GM12878 (cell line): ENCODE measurements around the gene KLRD1.

Source experiments
- BCL3 ChIP-seq: IDR thresholded peaks from 2 replicates; pipeline ENCODE4 v1.6.1; 2011; ENCODE audit warnings: borderline replicate concordance, low read depth, mild to moderate bottlenecking, moderate library complexity, low read length; ENCODE audit not compliant: insufficient read depth, poor library complexity, severe bottlenecking
- BHLHE40 ChIP-seq, 2 experiments: fragments of 450-650 bp in 1 of 2; IDR thresholded peaks; 2 replicates each; pipeline ENCODE4 v1.6.1; 2011 to 2017; ENCODE audit warnings: low read depth in 2 of 2, borderline replicate concordance in 1 of 2, improper control_type of control experiment in 1 of 2, low read length in 1 of 2, mild to moderate bottlenecking in 1 of 2
- EP300 ChIP-seq, 2 experiments: fragments of 150-350 bp in 1 of 2; IDR thresholded peaks; 2 replicates each; pipeline ENCODE4 v1.6.1; 2011 to 2012; ENCODE audit warnings: low read depth in 2 of 2, low read length in 2 of 2, borderline replicate concordance in 1 of 2, improper control_type of control experiment in 1 of 2, inconsistent platforms in 1 of 2; ENCODE audit not compliant: control insufficient read depth in 1 of 2
- NFYB ChIP-seq: IDR thresholded peaks from 2 replicates; pipeline ENCODE4 v1.6.1; 2011; ENCODE audit warnings: low read depth, mild to moderate bottlenecking, low read length, improper control_type of control experiment, moderate library complexity; ENCODE audit not compliant: insufficient read depth
- PBX3 ChIP-seq: IDR thresholded peaks from 2 replicates; pipeline ENCODE4 v1.6.1; 2011; ENCODE audit warnings: mild to moderate bottlenecking, low read depth, low read length, moderate library complexity; ENCODE audit not compliant: insufficient replicate concordance
- POLR2A ChIP-seq: IDR thresholded peaks from 2 replicates; pipeline ENCODE4 v1.6.1; 2011; ENCODE audit warnings: low read depth, mild to moderate bottlenecking, low read length
- POLR2AphosphoS5 ChIP-seq: IDR thresholded peaks from 2 replicates; pipeline ENCODE4 v1.6.1; 2011; ENCODE audit warnings: mild to moderate bottlenecking, low read length, inconsistent platforms
- RB1 ChIP-seq: fragments of 450-650 bp; formaldehyde crosslinking; IDR thresholded peaks from 2 replicates; pipeline ENCODE4 v1.6.1; 2017; ENCODE audit warnings: mild to moderate bottlenecking, borderline replicate concordance
- SIN3A ChIP-seq: IDR thresholded peaks from 2 replicates; pipeline ENCODE4 v1.6.1; 2012; ENCODE audit warnings: low read depth, low read length, improper control_type of control experiment
- SMAD5 ChIP-seq: IDR thresholded peaks from 2 replicates; pipeline ENCODE4 v1.6.1; 2016; ENCODE audit warnings: antibody characterized with exemption, low read depth
- SMC3 ChIP-seq: IDR thresholded peaks from 2 replicates; pipeline ENCODE4 v1.6.1; 2011; ENCODE audit warnings: low read length, improper control_type of control experiment, borderline replicate concordance
- TCF12 ChIP-seq: IDR thresholded peaks from 2 replicates; pipeline ENCODE4 v1.6.1; 2011; ENCODE audit warnings: low read depth, mild to moderate bottlenecking, low read length
- WRNIP1 ChIP-seq: IDR thresholded peaks from 2 replicates; pipeline ENCODE4 v1.6.1; 2011; ENCODE audit warnings: low read depth, low read length, improper control_type of control experiment, borderline replicate concordance
- ZSCAN29 ChIP-seq: fragments of 450-650 bp; IDR thresholded peaks from 2 replicates; pipeline ENCODE4 v1.6.1; 2017; ENCODE audit warnings: mild to moderate bottlenecking, moderate library complexity

DNA sequence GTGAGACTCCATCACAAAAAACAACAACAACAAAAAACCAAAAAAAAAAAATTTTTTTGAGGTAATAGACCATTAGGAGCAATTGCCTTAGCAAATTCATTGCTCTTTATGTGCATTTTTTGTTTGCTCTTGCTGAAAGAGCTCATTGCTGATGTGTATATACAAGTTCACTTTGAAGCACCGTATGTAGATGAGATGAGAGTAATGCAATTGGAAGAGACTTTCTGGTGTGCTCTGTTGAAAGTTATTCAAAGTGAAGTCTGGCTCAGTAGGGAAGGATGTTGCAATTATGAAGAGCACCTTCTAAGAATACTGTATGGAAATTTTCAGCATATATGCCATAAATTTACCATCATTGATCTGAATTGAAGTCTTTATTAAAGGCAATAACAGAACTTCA lies 46.7 kb upstream of the KLRD1 start:
- no peak for TF ChIP-seq WRNIP1
- TF ChIP-seq POLR2A: no peak
- no peak for TF ChIP-seq RB1
- TF ChIP-seq SIN3A: no peak
- no peak for TF ChIP-seq POLR2AphosphoS5
- TF ChIP-seq PBX3: no peak
- TF ChIP-seq BHLHE40 (IDR thresholded peaks at IDR 0.05; ENCODE audit: borderline replicate concordance in 1 of 2, low read depth in 2 of 2, low read length in 1 of 2): no peak
- TF ChIP-seq BCL3: no peak
- TF ChIP-seq TCF12: no peak
- no peak for TF ChIP-seq SMAD5
- TF ChIP-seq ZSCAN29: no peak
- TF ChIP-seq EP300 (IDR thresholded peaks at IDR 0.05; ENCODE audit: borderline replicate concordance in 1 of 2, control insufficient read depth in 1 of 2, low read depth in 2 of 2, low read length in 2 of 2): no peak
- no peak for TF ChIP-seq NFYB
- no peak for TF ChIP-seq SMC3
